ENCODE results near the gene FRMD4A.
"Not testable (repeated sequence)": the region's sequence is repeated elsewhere in the genome, so short reads cannot be mapped to it uniquely, and the experiment has no call there.

Gene FRMD4A

DNA sequence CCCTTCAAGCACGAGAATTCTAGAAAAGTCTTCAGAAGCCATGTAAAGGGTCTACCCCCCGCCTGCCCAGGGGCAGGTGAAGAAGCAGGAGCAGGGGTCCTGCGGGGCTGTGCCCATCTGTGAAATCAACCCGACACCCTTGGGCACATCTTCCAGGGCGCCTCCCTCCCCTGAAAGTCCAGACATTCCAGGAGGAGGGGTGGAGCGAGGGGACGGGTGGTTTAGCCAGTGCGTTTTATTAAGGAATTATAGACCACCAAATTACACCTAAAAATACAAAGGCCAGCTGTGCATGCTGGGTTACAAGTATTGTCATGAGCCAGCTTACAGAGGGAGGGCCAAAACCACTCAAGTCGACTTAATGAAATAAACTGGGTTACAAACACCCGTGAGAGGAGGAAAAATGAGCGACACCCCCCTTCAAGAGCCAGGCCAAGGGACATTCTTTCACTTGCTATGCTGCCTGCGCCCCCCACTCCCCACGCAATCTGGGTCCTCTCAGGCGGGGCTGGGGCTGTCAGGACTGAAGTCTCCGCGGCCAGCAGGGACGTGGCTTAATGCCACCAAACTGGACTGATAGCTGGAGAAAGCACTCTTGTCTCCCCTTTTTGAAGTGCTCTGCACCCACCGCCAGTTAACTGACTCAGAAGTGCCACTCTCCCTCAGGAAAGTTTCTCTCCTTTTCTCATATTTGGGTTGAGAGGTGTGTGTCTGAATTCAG, 360.3 kb downstream of the FRMD4A start:
- DNase-seq = no peak

DNA sequence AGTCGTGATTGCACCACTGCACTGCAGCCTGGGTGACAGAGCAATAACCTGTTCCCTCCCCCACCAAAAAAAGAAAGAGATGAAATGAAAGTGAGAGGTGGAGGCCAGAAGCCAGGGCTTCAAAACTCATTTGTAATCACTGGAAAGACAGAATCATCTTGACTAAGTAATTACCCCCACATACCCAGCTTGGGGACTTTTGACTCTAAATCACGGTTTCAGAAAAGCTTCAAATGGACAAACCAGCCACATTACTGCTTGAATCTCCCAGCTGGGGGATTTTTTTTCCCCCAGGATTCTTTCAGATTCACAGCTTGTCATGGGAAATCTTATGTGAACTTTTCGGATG, 361.0 kb downstream of the FRMD4A start:
- DNase-seq = no peak

DNA sequence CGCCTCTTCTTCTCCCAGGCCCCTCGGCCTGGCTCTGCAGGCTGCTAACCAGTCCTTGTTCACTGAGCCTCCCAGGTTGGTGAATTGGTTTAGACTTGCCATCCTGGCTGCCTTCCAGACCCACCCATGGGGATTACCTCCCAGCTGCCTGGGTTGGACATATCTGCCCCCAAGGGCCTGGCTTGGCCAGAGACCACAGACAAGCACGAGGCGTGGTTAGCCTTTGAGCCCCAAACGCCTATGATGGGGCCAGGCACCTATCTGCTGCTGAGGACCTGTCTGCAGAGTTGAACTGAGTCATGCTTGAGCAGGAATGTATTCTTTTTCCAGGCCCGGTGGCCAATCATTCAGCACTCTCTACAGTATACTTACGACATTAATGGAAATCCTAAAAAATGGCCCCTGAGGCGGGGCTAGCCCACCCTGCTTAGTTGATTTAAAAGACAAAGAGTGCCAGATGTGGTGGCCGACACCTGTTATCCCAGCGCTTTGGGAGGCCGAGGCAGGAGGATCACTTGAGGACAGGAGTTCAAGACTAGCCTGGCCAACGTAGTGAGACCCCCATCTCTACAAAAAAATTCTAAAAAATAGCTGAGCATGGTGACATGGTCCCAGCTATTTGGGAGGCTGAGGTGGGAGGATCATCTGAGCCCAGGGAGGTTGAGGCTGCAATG, 361.5 kb downstream of the FRMD4A start:
- DNase-seq = no peak

DNA sequence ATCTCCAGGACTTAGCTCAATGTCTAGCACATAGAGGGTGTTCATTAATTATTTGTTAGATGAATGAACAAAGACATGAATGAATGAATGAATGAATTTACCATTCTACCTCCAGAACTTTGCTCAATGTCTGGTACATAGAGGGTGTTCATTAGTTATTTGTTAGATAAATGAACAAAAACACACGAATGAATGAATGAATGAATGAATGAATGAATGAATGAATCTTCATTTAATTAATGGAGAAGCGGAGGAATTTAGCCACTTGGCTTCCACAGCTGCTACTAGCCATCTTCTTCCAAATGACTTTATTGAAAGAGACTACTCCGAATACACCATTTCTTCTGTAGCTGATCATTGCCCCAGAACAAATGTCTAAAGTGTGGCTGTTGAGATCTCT, 368.9 kb downstream of the FRMD4A start:
- DNase-seq = no peak

DNA sequence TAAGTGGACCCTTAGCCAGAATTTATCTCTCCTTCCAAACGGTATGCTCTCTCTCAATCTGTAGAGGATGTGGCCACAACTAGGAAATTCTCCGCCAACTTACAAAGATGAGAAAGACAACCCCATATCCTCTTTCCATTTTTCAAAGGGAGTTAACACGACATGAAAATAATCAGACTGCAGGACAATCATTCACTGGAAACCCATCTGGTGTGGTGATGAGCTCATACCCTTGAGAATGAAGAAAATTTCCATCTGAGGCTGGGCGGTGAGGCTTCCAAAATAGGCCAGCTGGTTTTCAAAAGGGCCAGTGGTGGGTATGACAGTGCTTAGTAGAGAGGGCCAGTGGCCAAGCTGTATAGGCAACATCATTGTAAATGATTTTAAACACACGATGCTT, 369.6 kb downstream of the FRMD4A start:
- no peak for DNase-seq

DNA sequence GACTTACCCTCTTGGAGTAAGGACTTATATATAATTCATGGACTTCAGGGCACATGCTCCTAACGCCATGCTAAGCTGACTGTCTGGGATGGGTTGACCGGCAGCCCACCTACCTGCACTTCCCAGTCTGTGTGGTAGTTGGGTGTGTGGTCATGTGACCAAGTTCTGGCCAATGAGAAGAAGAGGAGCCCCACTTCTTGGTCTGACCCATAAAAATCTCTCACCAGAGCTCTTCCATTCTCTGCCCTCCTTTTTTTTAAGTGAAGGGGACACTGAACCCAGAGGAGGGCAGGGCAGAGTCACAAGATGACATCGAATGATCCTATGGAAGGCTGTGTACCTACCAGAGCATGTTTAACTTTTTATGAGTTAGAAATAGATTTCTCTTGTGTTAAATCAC, 370.1 kb downstream of the FRMD4A start:
- DNase-seq = no peak

DNA sequence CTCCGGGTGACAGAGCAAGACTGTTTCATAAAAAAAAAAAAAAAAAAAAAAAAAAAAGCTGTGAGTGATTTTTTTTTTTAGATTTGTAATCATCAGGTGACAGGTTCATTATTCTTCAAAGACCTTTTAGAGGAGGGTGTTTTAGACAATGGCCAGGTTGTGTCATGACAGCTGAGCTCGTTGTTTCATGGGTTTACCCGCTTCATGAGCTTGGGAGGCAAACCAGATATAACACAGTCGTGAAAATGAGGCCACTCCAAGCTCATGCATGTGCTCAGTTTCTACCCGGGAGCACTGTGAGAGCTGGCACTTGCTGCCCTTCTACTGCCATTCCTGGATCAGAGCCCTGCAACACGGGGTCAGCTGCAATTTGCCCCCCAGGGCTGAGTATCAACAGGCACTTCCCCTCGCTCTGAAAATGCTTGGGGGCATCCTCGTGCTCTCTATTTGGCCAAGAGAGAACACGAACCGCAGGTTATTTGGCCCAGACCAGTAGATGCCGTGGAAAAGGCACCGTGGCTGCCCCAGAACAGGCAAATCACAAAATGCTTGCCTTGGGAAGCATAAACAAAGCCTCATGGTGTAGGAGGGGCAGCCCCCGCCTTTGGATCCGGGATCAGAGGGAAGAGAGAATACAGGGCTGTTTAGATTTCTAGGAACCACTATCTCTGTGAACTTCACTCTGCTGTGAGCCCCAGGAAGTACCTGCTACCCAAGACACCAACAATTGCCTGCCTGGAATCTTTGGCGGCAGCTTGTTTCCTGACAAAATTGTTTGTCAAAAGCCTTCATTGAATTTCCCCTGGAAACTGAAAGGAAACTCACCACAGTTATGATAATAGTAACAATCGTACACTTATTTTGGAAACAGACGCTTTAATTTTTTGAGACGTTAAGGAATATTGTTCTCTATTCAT, 371.0 kb downstream of the FRMD4A start:
- no peak for DNase-seq

DNA sequence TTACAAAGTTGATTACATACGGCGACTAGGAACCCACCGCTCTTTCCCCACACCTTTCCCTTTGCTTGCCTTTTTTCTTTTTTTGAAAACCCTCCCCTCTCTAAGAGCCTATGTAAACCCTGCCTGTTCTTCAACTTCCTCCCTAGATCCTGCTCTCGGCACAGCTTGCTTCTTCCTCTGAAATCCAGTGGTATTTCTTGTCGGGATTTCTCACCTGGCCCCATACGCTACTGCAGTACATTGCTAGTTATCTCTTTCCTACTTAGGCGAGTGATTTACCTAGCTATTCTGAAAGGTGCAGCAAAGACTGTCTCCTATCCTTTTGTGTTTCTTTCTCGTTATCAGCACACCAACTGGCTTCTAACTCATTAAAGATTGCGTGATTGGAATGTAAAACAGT, 372.9 kb downstream of the FRMD4A start:
- no peak for DNase-seq

DNA sequence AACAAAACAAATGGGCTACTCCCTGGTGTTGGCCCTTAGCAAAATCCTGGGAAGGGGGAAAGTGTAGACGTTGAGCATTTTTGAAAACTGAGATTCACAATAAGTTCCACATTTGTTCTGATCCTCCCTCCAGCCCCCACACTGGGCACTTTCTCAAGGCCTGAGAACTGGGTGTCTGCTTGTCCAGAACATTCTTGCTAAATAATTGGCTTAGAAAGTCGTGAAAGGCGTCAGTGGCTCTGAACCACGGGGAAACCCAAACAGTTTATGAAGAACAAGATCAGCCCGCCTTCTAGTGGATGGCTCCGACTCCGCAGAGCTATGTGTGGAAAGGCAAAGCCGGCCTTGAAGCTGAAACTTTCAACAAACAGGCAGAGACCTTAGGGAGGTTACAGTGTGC, 373.9 kb downstream of the FRMD4A start:
- no peak for DNase-seq

DNA sequence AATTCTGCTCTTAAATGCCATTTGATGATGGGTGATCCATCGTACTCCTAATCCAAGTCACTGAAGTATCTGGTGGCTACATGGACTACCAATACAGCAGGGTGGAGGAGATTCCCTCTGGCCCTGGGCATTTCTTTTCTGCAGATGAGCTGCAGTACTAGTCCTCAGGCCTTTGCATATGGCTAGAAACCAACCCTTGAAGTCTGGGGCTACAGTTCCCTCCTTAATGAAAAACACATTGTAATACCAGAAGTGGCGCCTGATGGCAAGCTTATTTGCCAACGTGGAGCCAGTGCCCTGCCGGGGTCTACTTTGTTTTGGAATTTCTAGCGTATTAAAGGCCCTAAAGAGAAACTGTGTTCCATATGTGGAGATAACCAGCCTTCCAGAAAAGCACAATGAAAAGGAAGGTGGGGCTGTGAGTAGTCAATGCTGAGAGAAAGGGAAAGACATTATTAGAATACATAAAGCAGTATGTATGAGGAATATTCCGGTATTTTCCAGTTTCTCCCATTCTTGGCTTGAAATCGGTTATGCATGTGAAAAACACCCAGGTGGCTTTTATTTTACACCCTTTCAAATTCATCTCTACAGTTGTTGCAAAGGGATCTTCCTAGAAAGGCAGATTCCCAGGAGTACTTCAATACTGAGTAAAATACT, 375.2 kb downstream of the FRMD4A start:
- DNase-seq = no peak

DNA sequence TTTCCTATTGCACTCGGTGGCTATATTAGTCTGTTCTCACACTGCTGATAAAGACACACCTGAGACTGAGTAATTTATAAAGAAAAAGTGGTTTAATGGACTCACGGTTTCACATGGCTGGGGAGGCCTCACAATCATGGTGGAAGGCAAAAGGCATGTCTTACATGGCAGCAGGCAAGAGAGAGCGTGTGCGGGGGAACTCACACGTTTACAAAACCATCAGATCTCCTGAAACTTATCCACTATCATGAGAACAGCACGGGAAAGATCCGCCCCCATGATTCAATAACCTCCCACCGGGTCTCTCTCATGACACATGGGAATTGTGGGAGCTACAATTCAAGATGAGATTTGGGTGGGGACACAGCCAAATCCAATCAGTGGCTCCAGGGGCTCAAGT, 376.5 kb downstream of the FRMD4A start:
- not testable (repeated sequence) for DNase-seq

DNA sequence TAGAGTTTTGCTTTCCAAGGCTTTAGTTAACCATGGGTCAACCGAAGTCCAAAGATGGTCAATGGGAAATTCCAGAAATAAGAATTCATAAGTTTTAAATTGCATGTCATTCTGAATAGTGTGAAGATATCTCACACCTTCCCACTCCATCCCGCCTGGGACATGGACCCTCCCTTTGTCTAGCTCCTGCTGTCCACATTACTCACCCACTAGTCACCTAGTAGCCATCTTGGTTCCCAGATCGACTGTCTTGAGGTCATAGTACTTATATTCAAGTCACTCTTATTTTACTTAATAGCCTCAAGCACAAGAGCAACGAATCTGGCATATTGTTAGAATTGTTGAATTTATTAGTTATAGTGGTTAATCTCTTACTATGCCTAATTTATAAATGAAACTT, 377.4 kb downstream of the FRMD4A start:
- DNase-seq = no peak

DNA sequence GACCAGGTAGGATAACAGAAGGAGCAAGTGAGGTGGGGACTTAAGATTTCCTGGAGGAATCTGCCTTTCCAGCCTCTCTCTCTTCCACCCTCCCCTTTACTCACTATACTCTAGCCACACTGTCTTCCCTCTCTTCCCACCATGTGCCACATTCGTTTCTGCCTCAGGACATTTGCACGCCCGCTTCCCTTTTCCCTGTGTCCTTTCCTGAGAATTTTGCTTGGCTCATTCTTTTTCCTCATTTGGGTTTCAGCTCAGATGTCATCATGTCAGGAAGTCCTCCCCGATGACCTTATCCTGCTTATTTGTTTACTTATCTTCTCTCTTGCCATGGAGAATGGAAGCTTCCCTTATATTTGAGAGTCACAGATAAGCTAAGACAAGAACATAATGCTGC, 380.2 kb downstream of the FRMD4A start:
- no peak for DNase-seq

DNA sequence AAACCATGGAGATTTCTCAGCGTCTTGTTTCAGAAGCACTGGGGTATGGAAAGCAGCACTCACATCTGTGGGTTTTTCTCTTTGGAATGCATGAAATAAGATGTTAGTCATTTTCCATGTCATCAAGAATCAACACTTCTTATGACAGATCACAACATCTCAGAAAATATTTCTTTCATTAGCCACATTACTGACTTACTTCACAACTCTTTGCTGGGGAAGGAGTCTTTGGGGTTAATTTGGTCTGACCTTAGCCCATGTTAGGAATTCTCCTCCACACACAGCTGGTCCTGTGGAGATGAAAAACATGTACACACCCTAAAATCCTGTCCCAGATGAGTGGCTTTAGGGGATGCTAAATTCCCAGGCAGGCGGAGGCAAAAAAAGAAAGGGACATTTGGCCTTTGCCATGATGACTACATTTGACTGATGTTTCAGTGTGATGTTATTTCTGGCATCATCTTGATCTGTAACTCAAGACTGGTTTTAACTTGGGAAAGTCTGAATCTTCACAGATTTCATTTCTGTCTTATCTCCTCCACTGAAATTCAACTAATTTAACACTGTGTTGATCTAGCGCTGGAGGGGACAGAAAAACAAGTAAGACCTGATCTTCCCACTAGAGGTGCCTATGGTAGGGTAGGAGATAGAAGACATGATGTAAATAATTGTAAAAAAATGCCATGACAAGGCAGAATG, 380.7 kb downstream of the FRMD4A start:
- DNase-seq = no peak

DNA sequence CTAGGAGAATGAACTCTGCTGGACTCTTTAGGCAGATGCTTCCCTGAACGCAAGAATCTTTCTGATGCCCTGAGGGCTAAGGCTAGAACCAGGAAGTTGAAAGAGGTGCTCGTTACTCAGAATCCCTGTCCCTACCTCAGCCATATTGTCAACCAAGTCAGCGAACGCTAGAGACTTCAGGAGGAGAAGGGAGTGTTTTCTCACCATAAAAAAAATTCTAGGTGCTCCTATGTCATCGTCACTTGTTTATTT, 384.6 kb downstream of the FRMD4A start:
- no peak for DNase-seq

DNA sequence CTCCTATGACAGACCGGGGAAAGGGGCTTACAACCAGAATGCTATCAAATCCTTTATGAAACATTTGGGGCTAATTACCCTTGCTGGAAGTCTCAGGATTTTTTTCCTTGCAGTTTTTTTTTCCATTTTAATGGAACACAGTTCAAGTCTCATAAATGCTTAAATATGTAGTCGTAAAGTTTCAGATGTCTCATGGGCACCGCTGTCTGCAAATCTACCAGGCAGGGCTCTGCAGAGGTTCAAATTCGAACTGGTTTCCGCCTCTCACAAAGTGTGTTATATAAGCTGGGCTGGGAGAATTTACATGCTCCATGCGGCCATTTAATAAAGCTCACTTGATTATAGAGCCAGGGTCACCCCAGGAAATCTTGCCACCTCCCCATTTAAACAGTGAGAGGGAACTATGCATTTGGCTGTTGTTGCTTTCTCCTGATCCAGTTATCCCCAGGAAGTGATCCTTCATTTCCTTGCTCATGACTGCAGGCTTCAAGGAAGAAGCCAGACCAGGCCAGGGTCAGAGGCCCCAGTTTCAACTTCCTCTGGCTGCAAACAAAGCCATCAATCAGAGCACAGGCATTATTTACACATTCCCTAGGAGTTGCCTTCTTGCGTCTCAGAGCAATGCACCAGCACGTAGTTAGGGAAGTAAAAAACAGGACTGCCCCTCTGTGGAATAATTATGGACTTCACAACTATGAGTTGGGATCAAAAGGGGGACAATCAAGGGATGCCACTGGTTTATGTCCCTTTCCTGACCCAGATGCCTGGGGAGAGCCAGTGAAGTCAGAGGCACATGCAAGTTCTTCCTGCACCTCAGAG, 385.1 kb downstream of the FRMD4A start:
- no peak for DNase-seq

DNA sequence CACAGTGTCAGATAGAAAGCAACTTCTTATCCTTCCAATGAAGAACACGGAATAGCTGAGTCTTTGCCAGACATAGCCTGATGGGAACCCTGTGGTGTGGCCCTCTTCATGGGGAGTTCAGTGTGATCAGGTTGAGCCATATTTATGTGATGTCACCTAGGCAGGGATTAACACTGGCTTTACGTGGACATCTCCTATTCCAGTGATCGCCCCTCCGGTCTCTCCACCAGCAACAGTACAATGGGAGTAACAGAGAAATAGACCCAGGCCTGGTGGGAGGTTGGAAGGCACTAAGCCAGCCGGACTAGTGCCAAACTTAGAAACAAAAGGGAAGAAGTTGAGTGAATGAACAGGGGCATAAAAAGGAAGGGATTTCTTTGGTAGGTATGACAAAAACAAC, 385.9 kb downstream of the FRMD4A start:
- DNase-seq = no peak

DNA sequence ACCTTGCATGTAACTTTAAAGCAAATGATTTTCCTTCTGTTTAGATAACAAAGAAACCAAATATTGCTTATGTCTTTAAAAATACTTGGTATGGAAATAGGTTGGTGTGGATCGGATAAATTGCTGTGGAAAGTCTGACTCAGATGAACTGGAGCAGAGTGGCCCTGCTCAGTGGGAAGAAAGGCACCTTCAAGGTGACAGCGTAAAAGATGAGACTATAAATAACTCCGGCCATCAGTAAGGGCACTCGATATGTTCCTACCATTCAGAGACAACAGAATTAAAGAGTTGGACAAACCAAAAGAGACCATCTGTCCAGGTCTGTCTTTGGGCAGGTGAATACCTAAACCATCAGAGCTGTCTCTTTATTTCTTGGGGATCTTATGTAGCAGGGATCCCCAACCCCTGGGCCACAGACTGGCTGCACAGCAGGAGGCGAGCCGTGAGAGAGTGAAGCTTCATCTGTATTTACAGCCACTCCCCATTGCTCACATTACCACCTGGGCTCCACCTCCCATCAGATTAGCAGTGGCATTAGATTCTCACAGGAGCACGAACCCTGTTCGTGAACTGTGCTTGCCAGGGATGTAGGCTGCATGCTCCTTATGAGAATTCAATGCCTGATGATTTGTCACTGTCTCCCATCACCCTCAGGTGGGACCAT, 386.9 kb downstream of the FRMD4A start:
- no peak for DNase-seq

DNA sequence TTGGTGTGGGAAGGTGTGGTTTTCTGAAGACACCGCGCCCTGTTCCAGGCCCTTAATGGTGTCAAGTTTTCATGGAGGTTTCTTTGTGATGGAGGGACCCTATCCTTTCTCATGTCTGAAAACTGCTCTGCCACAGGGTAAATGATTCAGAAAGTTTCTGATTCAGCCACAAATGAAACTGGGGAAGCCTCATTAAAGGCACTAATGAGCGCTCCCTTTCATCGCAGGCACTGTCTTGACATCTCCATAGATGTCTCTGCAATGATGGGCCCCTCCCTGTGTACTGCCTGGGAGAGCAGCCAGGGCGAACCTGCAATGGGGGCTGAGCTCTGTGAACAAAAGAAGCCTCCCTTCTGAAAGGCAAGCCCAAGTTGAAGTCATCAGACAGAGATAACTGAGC, 388.7 kb downstream of the FRMD4A start:
- DNase-seq = no peak

DNA sequence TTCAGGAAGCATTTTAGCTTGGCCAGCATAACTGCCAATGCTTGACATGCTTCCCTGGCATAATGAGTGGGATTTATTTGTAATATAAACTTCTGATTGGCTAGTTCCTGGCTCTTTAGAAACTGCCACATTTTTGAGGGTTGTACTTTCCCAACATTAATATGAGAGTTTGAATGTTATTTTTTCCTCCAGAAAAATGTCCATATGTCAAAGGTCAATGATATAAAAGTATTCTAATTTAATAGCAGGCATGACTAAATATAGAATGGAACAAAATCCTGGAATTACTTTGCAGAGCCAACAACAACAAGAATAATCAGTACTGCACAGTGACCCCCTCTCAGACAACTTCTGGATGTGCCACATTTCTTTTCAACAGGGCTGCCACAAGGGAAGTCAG, 391.3 kb downstream of the FRMD4A start:
- no peak for DNase-seq

DNA sequence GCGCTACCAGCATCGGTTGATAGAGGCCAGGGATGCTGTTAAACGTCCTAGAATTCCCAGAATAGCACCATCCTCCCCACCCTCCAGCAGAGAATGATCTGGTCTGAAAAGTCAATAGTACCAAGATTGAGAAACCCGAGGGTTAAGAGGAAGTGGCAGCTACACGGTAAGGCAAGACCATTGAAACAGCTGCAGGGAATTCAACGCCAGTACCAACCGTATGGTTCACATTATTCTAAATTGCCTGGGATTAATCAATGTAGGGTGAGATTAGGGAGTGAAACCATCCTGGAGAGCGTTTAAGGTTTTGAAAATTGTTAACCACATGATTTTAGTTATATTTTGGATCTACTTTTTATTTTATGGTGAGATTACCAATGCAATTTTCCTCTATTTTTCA, 391.8 kb downstream of the FRMD4A start:
- no peak for DNase-seq

DNA sequence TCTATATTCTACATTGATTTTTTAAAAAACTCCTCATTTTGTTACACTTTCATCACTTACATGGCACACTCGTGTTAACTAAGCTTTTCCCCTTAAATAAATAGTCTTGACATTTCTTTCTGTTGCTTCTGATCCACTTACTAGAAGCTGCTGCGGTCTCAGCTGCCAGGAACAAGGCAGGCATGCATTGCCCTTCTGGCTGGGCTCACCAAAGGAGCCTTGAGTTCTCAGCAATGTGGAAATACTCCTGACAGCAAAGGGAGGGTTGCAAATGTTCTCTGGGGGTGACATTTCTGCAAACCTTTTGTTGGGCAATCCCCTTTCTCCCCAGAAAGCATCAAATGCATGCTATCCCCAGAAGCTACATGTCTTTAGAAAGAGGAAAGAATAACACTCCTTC, 393.9 kb downstream of the FRMD4A start:
- no peak for DNase-seq

All from activated CD4-positive, alpha-beta T cell treated with anti-CD3 and anti-CD28 coated beads, Interleukin-2, amount 50 U/mL, for 1 hour (primary cell).